A673 (cell line): ENCODE data around the gene ERC1. TPM values are rescaled to one million over a fixed set of nuclear protein-coding genes. Genes with fewer than 3 reads are reported as not detected.

ENCODE experiments used
- BruUV-seq: library from RNA; stranded (reverse); fragments of 400-500 nt; replicated peaks from 2 replicates; lab custom pipeline; 2021; lab: Mats Ljungman, UMichigan
- CTCF ChIA-PET: fragments of 300-600 bp; sonication (Branson Sonifier 250); formaldehyde crosslinking; loops from one replicate; lab custom pipeline; 2022; ENCODE audit warnings: antibody characterized with exemption; lab: Charles Lee
- POLR2A ChIA-PET: fragments of 300-600 bp; sonication (Branson Sonifier 250); formaldehyde crosslinking; loops from one replicate; lab custom pipeline; 2022; ENCODE audit warnings: antibody characterized with exemption; ENCODE audit not compliant: low non-redundant PET; lab: Charles Lee
- DNase-seq: peaks from one replicate; pipeline ENCODE4 v3.0.0-alpha.2; 2015; ENCODE audit warnings: low spot score
- H3K27ac ChIP-seq: fragments of 200-600 bp; sonication (generic); 2 replicates; pipeline ENCODE4 v1.5.1; 2016; ENCODE audit warnings: mixed run types, low read depth, mild to moderate bottlenecking, mixed read lengths, antibody characterized with exemption, low read length; ENCODE audit not compliant: poor library complexity, severe bottlenecking
- H3K27me3 ChIP-seq: fragments of 200-600 bp; sonication (generic); replicated peaks from 2 replicates; pipeline ENCODE4 v1.6.1; 2017; ENCODE audit warnings: mixed run types, low read depth, mild to moderate bottlenecking, mixed read lengths, antibody characterized with exemption, low read length; ENCODE audit not compliant: insufficient read depth, poor library complexity
- H3K36me3 ChIP-seq: fragments of 200-600 bp; sonication (generic); 2 replicates; pipeline ENCODE4 v1.6.1; 2016; ENCODE audit warnings: mixed run types, mild to moderate bottlenecking, mixed read lengths, antibody characterized with exemption, low read length; ENCODE audit not compliant: insufficient read depth, poor library complexity, severe bottlenecking
- H3K4me1 ChIP-seq: fragments of 200-600 bp; sonication (generic); 2 replicates; pipeline ENCODE4 v1.6.1; 2017; ENCODE audit warnings: mixed run types, mild to moderate bottlenecking, mixed read lengths, antibody characterized with exemption, low read length; ENCODE audit not compliant: insufficient read depth, poor library complexity, severe bottlenecking
- H3K4me3 ChIP-seq: fragments of 200-600 bp; sonication (generic); 2 replicates; pipeline ENCODE4 v1.5.1; 2016; ENCODE audit warnings: low read depth, mixed run types, mild to moderate bottlenecking, mixed read lengths, low read length; ENCODE audit not compliant: poor library complexity, severe bottlenecking
- H3K9me3 ChIP-seq: fragments of 200-600 bp; sonication (generic); 2 replicates; pipeline ENCODE4 v1.6.1; 2016; ENCODE audit warnings: mixed run types, low read depth, mild to moderate bottlenecking, mixed read lengths, antibody characterized with exemption, low read length; ENCODE audit not compliant: poor library complexity, severe bottlenecking
- CTCF ChIP-seq: fragments of 300-800, 200-600 bp; sonication (generic); conservative IDR thresholded peaks from 2 replicates; pipeline ENCODE4 v1.5.1; 2017; ENCODE audit warnings: low read depth, mild to moderate bottlenecking, antibody characterized with exemption, low read length, moderate library complexity, mixed read lengths
- EZH2 ChIP-seq: fragments of 200-600 bp; sonication (generic); IDR thresholded peaks from 2 replicates; pipeline ENCODE4 v1.6.1; 2017; ENCODE audit warnings: borderline replicate concordance, low read depth, mild to moderate bottlenecking, mixed read lengths, antibody characterized with exemption, low read length; ENCODE audit not compliant: poor library complexity, severe bottlenecking
- intact Hi-C: fragments of 100-400 bp; cut with micrococcal nuclease; formaldehyde crosslinking; loops from one replicate; pipeline ENCODE4 v1.10.0; 2022; ENCODE audit not compliant: unreplicated experiment
- total RNA-seq: library from RNA; stranded (reverse); gene quantifications from 2 replicates; pipeline ENCODE4 v1.2.3, GENCODE V29; 2021

The ERC1 gene
- total RNA-seq, 1 experiment from 2014 or later, result 60.7 TPM

DNA sequence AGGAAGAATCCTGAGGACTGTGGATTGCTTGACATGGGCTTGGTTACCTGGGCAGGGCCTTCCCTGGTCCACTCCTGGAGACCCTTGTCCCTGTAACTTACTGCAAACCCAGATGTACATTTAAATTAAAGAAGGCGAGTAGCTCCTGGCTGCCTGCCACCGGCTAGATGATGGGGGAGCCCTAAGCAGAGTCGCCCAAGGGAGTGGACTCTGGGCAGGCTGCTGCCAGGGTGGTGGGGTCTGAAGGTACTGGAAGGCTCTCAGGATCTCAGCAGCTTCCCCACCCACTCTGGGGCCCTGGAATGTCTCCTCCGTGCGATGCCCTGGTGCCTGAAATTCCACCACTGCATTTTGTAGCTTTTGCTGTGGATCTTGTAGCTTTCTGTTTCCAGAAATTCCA lies 528.6 kb downstream of the ERC1 start:
- ChIA-PET CTCF (no interaction called here), POLR2A (no interaction called here)
- Histone ChIP-seq H3K4me1 (peaks cover 4% of the 10 kb centered on the region), H3K4me3 (no peak overlapping the region), H3K36me3 (no peaks in the 10 kb centered on the region), H3K27me3 (no peaks in the 10 kb centered on the region), H3K27ac (no peak overlapping the region), H3K9me3 (peaks cover 3% of the 10 kb centered on the region)
- intact Hi-C loops, result loop anchor here (5.0 kb wide), 1 partner anchor 58 kb away; no protein-coding TSS in a partner anchor
- DNase-seq, result no peak
- TF ChIP-seq EZH2 (no peak), CTCF (no peak)
- BruUV-seq, result no TSS peak

GRCh38 chr12:1523046-1523445 lies 532.0 kb downstream of the ERC1 start:
- Histone ChIP-seq H3K27ac (no peak overlapping the region), H3K4me3 (no peak overlapping the region), H3K27me3 (no peaks in the 10 kb centered on the region), H3K36me3 (no peaks in the 10 kb centered on the region), H3K9me3 (no peaks in the 10 kb centered on the region), H3K4me1 (peaks cover 4% of the 10 kb centered on the region)
- intact Hi-C loops, result no loop called here
- no TSS peak for BruUV-seq
- ChIA-PET CTCF (no interaction called here), POLR2A (no interaction called here)
- TF ChIP-seq EZH2 (no peak), CTCF (no peak)
- DNase-seq, result no peak

DNA sequence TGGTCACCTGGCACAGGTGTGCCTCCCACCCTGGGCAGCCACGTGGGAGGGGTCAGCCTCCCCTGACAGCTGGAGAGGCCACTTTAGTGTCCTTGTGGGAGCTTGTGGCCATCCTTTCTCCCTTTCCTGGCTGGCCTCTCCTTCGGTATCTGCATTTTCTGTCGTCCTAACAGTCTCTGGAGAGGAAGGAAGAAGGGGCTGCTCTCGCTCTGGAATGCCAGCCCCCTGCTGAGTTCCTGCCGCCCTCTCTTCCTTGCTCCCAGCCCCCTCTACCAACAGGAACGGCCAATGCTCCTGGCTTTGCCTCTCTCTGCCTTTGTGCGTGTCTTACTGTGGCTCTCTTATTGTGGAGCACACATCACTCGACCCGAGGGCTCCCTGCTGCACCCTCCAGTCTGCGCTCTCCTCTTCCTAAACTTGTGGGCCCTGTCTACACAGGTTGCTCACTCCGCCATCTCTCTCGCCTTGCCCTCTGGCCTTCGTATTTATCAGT lies 532.6 kb downstream of the ERC1 start:
- CTCF ChIA-PET, result no interaction called here
- Histone ChIP-seq H3K4me3 (no peak overlapping the region), H3K27me3 (no peaks in the 10 kb centered on the region), H3K9me3 (no peaks in the 10 kb centered on the region), H3K27ac (no peak overlapping the region), H3K4me1 (peaks cover 4% of the 10 kb centered on the region), H3K36me3 (no peaks in the 10 kb centered on the region)
- no peak for DNase-seq
- no TSS peak for BruUV-seq
- intact Hi-C loops, result no loop called here
- TF ChIP-seq CTCF (no peak), EZH2 (no peak)
- POLR2A ChIA-PET, result no interaction called here
